ENCODE data around the gene ZBED4. TPM values are rescaled to one million over a fixed set of nuclear protein-coding genes. Genes with fewer than 3 reads are reported as not detected.
A peak's percentile ranks its signal among the peaks of the same experiment; 100 is the strongest.

The ZBED4 gene
- total and polyA plus RNA-seq, 2 of the 13 experiments (the other 11 are each of a cell fraction or from before 2014, with no cell fraction given) = 5.4 to 9.6 TPM

DNA sequence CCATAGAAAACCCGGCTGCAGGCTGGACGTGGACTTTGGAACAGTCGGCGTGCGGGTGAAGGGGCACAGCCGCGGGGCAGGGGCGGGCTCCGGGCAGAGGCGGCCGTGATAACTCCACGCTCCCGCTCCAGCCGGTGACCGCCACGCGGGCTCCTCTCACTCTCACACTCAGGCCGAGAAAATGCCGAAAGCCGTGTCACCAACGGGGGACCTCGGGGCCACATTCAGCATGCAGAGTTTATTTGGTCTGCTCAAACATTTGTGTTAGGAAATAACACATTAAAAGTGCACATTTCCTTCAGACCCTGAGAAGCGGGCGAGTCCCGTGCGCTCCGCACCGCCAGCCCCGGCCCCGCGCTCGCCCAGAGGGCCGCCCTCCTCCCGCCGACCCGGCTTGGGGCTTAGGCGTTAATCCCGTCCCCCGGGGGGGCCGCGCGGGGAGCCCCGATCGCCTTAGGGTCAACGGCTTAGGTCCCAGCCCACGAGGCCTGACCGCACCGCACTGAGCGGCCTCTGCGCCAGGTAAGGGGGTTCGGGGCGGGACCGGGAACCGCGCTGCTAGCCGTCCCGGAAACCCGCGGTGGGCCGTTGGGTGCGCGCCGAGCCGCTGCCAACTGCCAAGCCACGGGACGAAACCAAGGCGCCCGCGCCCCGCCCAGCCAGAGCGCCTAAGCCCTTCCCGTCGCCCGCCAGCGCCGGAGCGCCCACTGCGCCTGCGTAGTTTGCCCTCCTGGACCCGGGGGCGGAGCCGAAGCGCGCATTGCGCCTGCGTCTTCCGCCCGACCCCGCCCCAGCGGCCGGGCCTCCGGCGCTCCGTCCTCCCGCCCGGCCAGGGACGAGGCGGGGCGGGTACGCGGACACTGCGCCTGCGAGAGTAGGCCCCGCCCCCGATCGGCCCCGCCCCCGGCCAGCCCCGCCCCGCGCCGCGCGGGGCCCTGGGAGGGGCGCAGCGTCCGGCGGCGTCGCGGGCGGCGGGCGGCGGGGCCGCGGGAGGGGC lies at the start of gene ZBED4 (continued):
- TF ChIP-seq, protein P1, sequence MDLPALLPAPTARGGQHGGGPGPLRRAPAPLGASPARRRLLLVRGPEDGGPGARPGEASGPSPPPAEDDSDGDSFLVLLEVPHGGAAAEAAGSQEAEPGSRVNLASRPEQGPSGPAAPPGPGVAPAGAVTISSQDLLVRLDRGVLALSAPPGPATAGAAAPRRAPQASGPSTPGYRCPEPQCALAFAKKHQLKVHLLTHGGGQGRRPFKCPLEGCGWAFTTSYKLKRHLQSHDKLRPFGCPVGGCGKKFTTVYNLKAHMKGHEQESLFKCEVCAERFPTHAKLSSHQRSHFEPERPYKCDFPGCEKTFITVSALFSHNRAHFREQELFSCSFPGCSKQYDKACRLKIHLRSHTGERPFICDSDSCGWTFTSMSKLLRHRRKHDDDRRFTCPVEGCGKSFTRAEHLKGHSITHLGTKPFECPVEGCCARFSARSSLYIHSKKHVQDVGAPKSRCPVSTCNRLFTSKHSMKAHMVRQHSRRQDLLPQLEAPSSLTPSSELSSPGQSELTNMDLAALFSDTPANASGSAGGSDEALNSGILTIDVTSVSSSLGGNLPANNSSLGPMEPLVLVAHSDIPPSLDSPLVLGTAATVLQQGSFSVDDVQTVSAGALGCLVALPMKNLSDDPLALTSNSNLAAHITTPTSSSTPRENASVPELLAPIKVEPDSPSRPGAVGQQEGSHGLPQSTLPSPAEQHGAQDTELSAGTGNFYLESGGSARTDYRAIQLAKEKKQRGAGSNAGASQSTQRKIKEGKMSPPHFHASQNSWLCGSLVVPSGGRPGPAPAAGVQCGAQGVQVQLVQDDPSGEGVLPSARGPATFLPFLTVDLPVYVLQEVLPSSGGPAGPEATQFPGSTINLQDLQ (CRISPR knock-in tag; IDR thresholded peaks at IDR 0.05) = 0 out of 2 replicates have a peak, but pooled peaks have one; percentile 55
- TF ChIP-seq, protein P2, sequence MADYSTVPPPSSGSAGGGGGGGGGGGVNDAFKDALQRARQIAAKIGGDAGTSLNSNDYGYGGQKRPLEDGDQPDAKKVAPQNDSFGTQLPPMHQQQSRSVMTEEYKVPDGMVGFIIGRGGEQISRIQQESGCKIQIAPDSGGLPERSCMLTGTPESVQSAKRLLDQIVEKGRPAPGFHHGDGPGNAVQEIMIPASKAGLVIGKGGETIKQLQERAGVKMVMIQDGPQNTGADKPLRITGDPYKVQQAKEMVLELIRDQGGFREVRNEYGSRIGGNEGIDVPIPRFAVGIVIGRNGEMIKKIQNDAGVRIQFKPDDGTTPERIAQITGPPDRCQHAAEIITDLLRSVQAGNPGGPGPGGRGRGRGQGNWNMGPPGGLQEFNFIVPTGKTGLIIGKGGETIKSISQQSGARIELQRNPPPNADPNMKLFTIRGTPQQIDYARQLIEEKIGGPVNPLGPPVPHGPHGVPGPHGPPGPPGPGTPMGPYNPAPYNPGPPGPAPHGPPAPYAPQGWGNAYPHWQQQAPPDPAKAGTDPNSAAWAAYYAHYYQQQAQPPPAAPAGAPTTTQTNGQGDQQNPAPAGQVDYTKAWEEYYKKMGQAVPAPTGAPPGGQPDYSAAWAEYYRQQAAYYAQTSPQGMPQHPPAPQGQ (CRISPR knock-in tag; IDR thresholded peaks at IDR 0.05; ENCODE audit: borderline replicate concordance) = no peak
- TF ChIP-seq, protein P3, sequence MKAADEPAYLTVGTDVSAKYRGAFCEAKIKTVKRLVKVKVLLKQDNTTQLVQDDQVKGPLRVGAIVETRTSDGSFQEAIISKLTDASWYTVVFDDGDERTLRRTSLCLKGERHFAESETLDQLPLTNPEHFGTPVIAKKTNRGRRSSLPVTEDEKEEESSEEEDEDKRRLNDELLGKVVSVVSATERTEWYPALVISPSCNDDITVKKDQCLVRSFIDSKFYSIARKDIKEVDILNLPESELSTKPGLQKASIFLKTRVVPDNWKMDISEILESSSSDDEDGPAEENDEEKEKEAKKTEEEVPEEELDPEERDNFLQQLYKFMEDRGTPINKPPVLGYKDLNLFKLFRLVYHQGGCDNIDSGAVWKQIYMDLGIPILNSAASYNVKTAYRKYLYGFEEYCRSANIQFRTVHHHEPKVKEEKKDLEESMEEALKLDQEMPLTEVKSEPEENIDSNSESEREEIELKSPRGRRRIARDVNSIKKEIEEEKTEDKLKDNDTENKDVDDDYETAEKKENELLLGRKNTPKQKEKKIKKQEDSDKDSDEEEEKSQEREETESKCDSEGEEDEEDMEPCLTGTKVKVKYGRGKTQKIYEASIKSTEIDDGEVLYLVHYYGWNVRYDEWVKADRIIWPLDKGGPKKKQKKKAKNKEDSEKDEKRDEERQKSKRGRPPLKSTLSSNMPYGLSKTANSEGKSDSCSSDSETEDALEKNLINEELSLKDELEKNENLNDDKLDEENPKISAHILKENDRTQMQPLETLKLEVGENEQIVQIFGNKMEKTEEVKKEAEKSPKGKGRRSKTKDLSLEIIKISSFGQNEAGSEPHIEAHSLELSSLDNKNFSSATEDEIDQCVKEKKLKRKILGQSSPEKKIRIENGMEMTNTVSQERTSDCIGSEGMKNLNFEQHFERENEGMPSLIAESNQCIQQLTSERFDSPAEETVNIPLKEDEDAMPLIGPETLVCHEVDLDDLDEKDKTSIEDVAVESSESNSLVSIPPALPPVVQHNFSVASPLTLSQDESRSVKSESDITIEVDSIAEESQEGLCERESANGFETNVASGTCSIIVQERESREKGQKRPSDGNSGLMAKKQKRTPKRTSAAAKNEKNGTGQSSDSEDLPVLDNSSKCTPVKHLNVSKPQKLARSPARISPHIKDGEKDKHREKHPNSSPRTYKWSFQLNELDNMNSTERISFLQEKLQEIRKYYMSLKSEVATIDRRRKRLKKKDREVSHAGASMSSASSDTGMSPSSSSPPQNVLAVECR (CRISPR knock-in tag; IDR thresholded peaks at IDR 0.05; ENCODE audit: borderline replicate concordance) = peak; percentile 90
- TF ChIP-seq, protein P4, sequence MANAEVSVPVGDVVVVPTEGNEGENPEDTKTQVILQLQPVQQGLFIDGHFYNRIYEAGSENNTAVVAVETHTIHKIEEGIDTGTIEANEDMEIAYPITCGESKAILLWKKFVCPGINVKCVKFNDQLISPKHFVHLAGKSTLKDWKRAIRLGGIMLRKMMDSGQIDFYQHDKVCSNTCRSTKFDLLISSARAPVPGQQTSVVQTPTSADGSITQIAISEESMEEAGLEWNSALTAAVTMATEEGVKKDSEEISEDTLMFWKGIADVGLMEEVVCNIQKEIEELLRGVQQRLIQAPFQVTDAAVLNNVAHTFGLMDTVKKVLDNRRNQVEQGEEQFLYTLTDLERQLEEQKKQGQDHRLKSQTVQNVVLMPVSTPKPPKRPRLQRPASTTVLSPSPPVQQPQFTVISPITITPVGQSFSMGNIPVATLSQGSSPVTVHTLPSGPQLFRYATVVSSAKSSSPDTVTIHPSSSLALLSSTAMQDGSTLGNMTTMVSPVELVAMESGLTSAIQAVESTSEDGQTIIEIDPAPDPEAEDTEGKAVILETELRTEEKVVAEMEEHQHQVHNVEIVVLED (CRISPR knock-in tag; IDR thresholded peaks at IDR 0.05; ENCODE audit: borderline replicate concordance) = peak; percentile 67; the same call in 1 of the 2 replicates
- no peak for TF ChIP-seq RBAK (CRISPR knock-in tag; IDR thresholded peaks at IDR 0.05)
- TF ChIP-seq TEAD3 (CRISPR knock-in tag; optimal IDR thresholded peaks at IDR 0.05; ENCODE audit: borderline replicate concordance) = no peak
- TF ChIP-seq HMGA1 (CRISPR knock-in tag; conservative IDR thresholded peaks at IDR 0.05) = no peak
- 0 out of 2 replicates have a peak, but pooled peaks have one; percentile 75 for TF ChIP-seq ZNF782 (CRISPR knock-in tag; IDR thresholded peaks at IDR 0.05; ENCODE audit: borderline replicate concordance)
- TF ChIP-seq MYC (CRISPR knock-in tag; IDR thresholded peaks at IDR 0.05; ENCODE audit: borderline replicate concordance) = peak; percentile 78; the same call in 1 of the 2 replicates
- TF ChIP-seq, protein P5, sequence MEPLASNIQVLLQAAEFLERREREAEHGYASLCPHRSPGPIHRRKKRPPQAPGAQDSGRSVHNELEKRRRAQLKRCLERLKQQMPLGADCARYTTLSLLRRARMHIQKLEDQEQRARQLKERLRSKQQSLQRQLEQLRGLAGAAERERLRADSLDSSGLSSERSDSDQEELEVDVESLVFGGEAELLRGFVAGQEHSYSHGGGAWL (CRISPR knock-in tag; IDR thresholded peaks at IDR 0.05) = peak; percentile 78
- TF ChIP-seq ZNF790 (CRISPR knock-in tag; IDR thresholded peaks at IDR 0.05; ENCODE audit: borderline replicate concordance) = peak; percentile 67; the same call in 1 of the 2 replicates
- peak; percentile 47; the same call in 1 of the 2 replicates for TF ChIP-seq MTA1 (CRISPR knock-in tag; IDR thresholded peaks at IDR 0.05; ENCODE audit: borderline replicate concordance)
- TF ChIP-seq, protein P6, sequence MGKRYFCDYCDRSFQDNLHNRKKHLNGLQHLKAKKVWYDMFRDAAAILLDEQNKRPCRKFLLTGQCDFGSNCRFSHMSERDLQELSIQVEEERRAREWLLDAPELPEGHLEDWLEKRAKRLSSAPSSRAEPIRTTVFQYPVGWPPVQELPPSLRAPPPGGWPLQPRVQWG (CRISPR knock-in tag; IDR thresholded peaks at IDR 0.05; ENCODE audit: borderline replicate concordance, low read depth) = no peak
- TF ChIP-seq ZNF772 (CRISPR knock-in tag; IDR thresholded peaks at IDR 0.05) = peak; percentile 74; the same call in 1 of the 2 replicates
- TF ChIP-seq U2AF2 (IDR thresholded peaks at IDR 0.05; ENCODE audit: low read depth, low read length) = no peak

Measured in HepG2 (cell line).